HFFc6 (cell line): ENCODE results near the gene COL23A1. TPM values are rescaled to one million over a fixed set of nuclear protein-coding genes. Genes with fewer than 3 reads are reported as not detected.

ENCODE experiments used
- DNase-seq: peaks from one replicate; pipeline ENCODE4 v3.0.0-alpha.2; 2018
- H3K27ac Mint-ChIP-seq: 2 replicates; pipeline ENCODE4 v1.8.0; 2020; ENCODE audit warnings: mild to moderate bottlenecking, mixed read lengths
- H3K27me3 Mint-ChIP-seq: 2 replicates; pipeline ENCODE4 v1.8.0; 2021; ENCODE audit warnings: mild to moderate bottlenecking, moderate library complexity, mixed read lengths; ENCODE audit not compliant: insufficient read depth
- H3K36me3 Mint-ChIP-seq: 2 replicates; pipeline ENCODE4 v1.8.0; 2021; ENCODE audit warnings: low read depth, mixed read lengths
- H3K4me1 Mint-ChIP-seq: 2 replicates; pipeline ENCODE4 v1.8.0; 2020; ENCODE audit warnings: low read depth, mixed read lengths
- H3K4me3 Mint-ChIP-seq: 2 replicates; pipeline ENCODE4 v1.8.0; 2020; ENCODE audit warnings: mild to moderate bottlenecking, moderate library complexity, mixed read lengths
- H3K9me3 Mint-ChIP-seq: 2 replicates; pipeline ENCODE4 v1.8.0; 2020; ENCODE audit warnings: mild to moderate bottlenecking, mixed read lengths
- CTCF ChIP-seq: fragments of 200-600 bp; sonication (generic); IDR thresholded peaks from 2 replicates; pipeline ENCODE4 v1.5.0; 2021; ENCODE audit warnings: antibody characterized with exemption, mild to moderate bottlenecking
- total RNA-seq, 6 experiments: library from RNA; stranded (reverse); fragmentation: NEBNext Ultra II Directional; extraction: Animal tissue kit (Norgen Biotek cat#: 25700); gene quantifications; 2 replicates in 1 of 6; 3 replicates in 5 of 6; pipeline ENCODE4 v1.2.3, GENCODE V29; 2021

Gene COL23A1
- total RNA-seq, 6 experiments from 2014 or later, result not detected

DNA sequence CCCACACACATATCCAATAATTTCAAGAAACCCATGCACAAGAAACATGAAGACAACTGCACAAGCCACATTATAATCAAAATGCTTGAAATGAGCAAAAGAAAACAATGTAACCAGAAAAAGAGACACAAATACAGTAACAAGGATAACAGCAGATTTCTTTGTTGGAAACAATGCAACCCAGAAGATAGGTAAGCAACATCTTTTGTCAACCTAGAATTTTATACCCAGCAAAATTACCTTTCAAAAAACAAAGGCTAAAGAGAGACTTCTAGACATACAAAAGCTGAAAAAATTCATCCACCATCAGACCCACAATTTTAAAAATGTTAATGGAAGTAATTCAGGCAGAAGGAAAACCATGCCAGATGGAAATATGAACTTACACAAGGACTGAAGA is 5.0 kb upstream of the COL23A1 start:
- no peak overlapping the region for H3K27ac Mint-ChIP-seq
- H3K4me1 Mint-ChIP-seq, result peaks cover 6% of the 10 kb centered on the region; the same call in 1 of the 2 replicates
- H3K36me3 Mint-ChIP-seq, result peaks cover 62% of the 10 kb centered on the region
- peaks cover 4% of the 10 kb centered on the region for H3K27me3 Mint-ChIP-seq
- no peak overlapping the region for H3K4me3 Mint-ChIP-seq
- TF ChIP-seq CTCF, result no peak
- peaks cover 33% of the 10 kb centered on the region for H3K9me3 Mint-ChIP-seq
- no peak for DNase-seq

DNA sequence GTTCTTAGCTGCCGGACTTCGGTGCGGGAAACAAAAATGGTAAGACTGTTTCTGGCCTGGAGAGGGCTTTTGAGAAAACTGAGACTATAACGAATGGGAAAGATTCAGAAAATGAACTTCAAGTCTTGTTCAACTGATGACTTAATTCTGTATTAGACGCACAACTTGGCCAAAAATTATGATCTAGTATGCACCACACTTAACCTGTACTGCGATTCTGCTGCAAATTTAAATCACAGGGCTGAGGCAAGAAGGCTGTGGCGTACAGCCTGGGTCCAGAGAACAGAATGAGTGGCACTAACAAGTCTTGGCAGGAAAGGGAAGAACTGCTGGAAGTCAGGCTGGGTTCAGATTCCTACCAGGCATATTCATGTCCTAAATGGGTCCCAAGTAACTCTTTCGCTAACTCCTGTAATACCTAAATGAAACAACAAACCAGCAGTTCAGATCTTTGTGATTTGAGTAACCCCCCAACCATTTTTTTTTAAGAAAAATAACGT is 781 bp upstream of the COL23A1 start:
- Mint-ChIP-seq H3K4me1 (peaks cover 6% of the 10 kb centered on the region; the same call in 1 of the 2 replicates), H3K36me3 (peaks cover 23% of the 10 kb centered on the region), H3K9me3 (peaks cover 19% of the 10 kb centered on the region), H3K27ac (no peak overlapping the region), H3K4me3 (no peak overlapping the region), H3K27me3 (peaks cover 17% of the 10 kb centered on the region)
- DNase-seq, result no peak
- no peak; the same call in 1 of the 2 replicates for TF ChIP-seq CTCF

DNA sequence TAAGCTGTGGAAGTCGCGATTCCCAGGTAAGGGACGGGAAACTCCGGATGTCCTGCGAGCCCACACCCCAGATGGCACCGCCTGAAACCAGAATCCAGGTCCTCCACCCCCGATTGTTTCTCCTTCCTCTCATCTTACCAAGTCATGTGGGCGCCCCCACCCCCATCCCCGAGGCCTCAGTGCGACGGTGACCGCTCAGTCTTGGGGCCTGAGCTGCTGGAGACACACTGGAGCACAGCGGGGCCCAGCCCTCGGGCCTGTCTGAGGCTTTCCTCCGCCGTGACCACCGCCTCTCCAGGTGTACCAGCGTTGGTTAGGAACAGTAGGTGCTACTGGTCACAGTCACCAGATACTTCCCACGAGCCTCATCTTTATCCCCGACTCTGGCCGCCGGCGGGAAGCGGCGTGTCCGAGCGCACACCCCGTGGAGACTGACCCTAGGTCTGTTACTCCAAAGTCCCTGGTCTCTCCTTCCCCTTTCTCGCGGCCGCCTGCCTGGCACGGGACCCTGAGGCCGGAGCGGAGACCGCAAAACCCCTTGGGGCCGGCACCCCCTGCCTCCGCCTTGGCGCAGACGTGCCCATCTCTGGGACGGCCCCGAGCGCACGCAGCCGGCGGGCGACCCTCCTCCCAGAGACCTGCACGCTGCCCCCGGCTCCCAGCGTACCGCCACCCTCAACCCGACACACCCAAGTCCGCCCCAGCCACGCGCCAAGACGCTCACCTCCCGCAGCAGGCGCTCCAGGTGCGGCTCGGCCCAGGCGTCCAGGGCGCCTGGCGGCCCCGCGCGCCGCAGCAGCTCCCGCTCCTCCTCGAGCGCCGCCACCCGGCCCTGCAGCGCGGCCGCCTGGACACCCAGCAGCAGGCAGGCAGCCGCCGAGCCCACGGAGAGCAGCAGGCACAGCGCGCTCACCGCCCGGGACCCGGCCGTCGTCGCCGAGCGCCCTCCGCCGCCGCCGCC is 733 bp downstream of the COL23A1 start:
- Mint-ChIP-seq H3K27ac (no peak overlapping the region), H3K4me3 (no peak overlapping the region), H3K4me1 (peaks cover 6% of the 10 kb centered on the region; the same call in 1 of the 2 replicates), H3K36me3 (peaks cover 8% of the 10 kb centered on the region), H3K9me3 (peaks cover 4% of the 10 kb centered on the region; the same call in 1 of the 2 replicates), H3K27me3 (peaks cover 17% of the 10 kb centered on the region)
- DNase-seq, result no peak
- TF ChIP-seq CTCF, result no peak

- no peak for TF ChIP-seq CTCF
- Mint-ChIP-seq H3K4me3 (no peak overlapping the region), H3K9me3 (peaks cover 3% of the 10 kb centered on the region; the same call in 1 of the 2 replicates), H3K27ac (no peak overlapping the region), H3K27me3 (peaks cover 17% of the 10 kb centered on the region), H3K36me3 (peaks cover under 1% of the 10 kb centered on the region), H3K4me1 (peaks cover 6% of the 10 kb centered on the region; the same call in 1 of the 2 replicates)
- DNase-seq, result no peak
Measured at GRCh38 chr5:178588769-178589168, 1.4 kb downstream of the COL23A1 start.

DNA sequence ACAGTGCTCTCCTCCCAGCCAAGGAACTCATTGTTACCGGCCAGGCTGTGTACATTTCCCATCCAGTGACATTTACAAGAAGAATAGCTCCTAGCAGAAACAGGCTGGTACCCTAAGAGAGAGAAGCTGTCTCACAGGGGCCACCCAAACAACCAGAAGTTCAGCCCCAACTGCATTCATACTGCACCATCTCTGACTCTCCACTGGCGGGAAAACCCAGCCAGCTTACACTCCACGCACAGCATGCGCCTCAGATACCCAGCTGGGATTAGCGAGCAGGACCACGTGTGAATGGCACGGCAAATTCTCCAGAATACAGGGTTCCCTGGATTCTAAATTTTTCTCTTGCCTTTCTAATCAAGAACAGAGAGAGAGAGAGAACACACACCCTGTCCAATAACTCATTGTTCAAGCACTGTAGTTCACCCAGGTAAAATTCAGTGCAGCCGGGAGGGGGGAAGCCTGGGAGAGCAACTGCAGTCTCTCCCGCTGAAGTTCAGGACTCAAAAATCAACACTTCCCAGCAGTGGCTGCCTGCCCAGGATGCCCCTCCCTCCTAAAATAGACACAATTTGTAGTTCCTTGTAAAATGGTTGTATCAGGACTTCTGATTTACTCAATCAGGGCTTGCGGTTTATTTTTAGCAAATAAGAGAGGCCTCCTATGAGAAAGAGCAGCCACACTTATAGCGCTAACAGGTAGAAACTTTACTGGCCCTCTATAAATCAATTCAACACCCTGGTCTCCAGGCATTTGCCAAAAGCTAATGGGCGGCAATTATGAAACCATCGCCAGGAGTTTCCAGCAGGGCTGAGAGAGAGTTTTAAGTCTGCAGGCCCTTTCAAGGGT is 2.2 kb downstream of the COL23A1 start:
- Mint-ChIP-seq H3K4me3 (no peak overlapping the region), H3K27ac (no peak overlapping the region), H3K36me3 (no peaks in the 10 kb centered on the region), H3K9me3 (peaks cover 3% of the 10 kb centered on the region; the same call in 1 of the 2 replicates), H3K4me1 (peaks cover 6% of the 10 kb centered on the region; the same call in 1 of the 2 replicates), H3K27me3 (peaks cover 17% of the 10 kb centered on the region)
- no peak for TF ChIP-seq CTCF
- DNase-seq, result no peak
